ENCODE measurements around the gene ZNF710. TPM values are rescaled to one million over a fixed set of nuclear protein-coding genes. Genes with fewer than 3 reads are reported as not detected.
"Not testable (repeated sequence)": the region's sequence is repeated elsewhere in the genome, so short reads cannot be mapped to it uniquely, and the experiment has no call there.

The ZNF710 gene
- total RNA-seq, 4 donors from 2014 or later: 7.3 to 13.2 (median 11.4) TPM

GRCh38 chr15:89975482-89976245 lies 25.5 kb upstream of the ZNF710 start:
- no peak overlapping the region for H3K27ac ChIP-seq
- TF ChIP-seq EP300 (IDR thresholded peaks at IDR 0.05) (no peak), CTCF (IDR thresholded peaks at IDR 0.05) (no peak), POLR2A (IDR thresholded peaks at IDR 0.05) (no peak), POLR2AphosphoS5 (IDR thresholded peaks at IDR 0.05) (no peak)
- H3K36me3 ChIP-seq: no peaks in the 10 kb centered on the region
- 76 to 100% methylated on average over 2 to 7 of the region's 8 CpGs for WGBS, 2 donors (ENCODE audit: low coverage in 1 of 2)
- no peak overlapping the region for H3K4me3 ChIP-seq
- no peaks in the 10 kb centered on the region for H3K9me3 ChIP-seq
- no peaks in the 10 kb centered on the region for H3K4me1 ChIP-seq
- no peaks in the 10 kb centered on the region for H3K27me3 ChIP-seq
- peak; percentile 16 for ATAC-seq

- Histone ChIP-seq H3K27me3 (no peaks in the 10 kb centered on the region), H3K27ac (no peak overlapping the region), H3K9me3 (no peaks in the 10 kb centered on the region), H3K4me3 (no peak overlapping the region), H3K4me1 (no peaks in the 10 kb centered on the region), H3K36me3 (no peaks in the 10 kb centered on the region)
- WGBS, 2 donors (ENCODE audit: low coverage in 1 of 2): 81 to 90% methylated on average over 5 of the region's 5 CpGs
- no peak for ATAC-seq
- TF ChIP-seq CTCF (IDR thresholded peaks at IDR 0.05): no peak
- TF ChIP-seq POLR2AphosphoS5 (IDR thresholded peaks at IDR 0.05): no peak
- no peak for TF ChIP-seq EP300 (IDR thresholded peaks at IDR 0.05)
- no peak for TF ChIP-seq POLR2A (IDR thresholded peaks at IDR 0.05)
Measured at GRCh38 chr15:89976246-89976600, 24.9 kb upstream of the ZNF710 start.

GRCh38 chr15:89977836-89978235 lies 23.3 kb upstream of the ZNF710 start:
- not testable (repeated sequence) for H3K36me3 ChIP-seq, ATAC-seq, H3K4me1 ChIP-seq, H3K9me3 ChIP-seq, H3K27ac ChIP-seq, H3K4me3 ChIP-seq, H3K27me3 ChIP-seq
- WGBS, 2 donors (ENCODE audit: low coverage in 1 of 2): no CpG with 5 or more reads among the region's 31 CpGs

- Histone ChIP-seq H3K4me3 (no peak overlapping the region), H3K4me1 (no peaks in the 10 kb centered on the region), H3K27ac (no peak overlapping the region), H3K9me3 (peaks cover 0 to 8% (median 0%) of the 10 kb centered on the region in 3 donors), H3K27me3 (peaks cover 4% of the 10 kb centered on the region), H3K36me3 (no peaks in the 10 kb centered on the region)
- WGBS, 2 donors (ENCODE audit: low coverage in 1 of 2): 75 to 84% methylated on average over 2 to 4 of the region's 7 CpGs
- ATAC-seq: no peak
- no peak for TF ChIP-seq EP300 (IDR thresholded peaks at IDR 0.05)
- TF ChIP-seq POLR2A (IDR thresholded peaks at IDR 0.05): no peak
- TF ChIP-seq POLR2AphosphoS5 (IDR thresholded peaks at IDR 0.05): no peak
- no peak for TF ChIP-seq CTCF (IDR thresholded peaks at IDR 0.05)
Measured at GRCh38 chr15:89978914-89979313, 22.2 kb upstream of the ZNF710 start.

DNA sequence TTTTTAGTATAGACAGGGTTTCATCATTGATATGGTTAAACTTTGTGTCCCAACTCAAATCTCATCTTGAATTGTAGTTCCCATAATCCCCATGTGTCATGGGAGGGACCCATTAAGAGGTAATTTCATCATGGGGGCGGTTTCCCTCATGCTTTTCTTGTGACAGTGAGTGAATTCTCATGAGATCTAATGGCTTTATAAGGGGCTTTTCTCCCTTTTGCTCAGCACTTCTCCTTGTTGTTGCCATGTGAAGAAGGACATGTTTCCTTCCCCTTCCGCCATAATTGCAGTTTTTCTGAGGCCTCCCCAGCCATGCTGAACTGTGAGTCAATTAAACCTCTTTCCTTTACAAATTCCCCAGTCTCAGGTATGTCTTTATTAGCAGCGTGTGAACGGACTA lies 20.2 kb upstream of the ZNF710 start:
- no peak for ATAC-seq
- Histone ChIP-seq H3K4me3 (no peak overlapping the region), H3K36me3 (no peaks in the 10 kb centered on the region), H3K4me1 (no peaks in the 10 kb centered on the region), H3K9me3 (peaks cover 0 to 24% (median 0%) of the 10 kb centered on the region in 3 donors), H3K27me3 (peaks cover 23% of the 10 kb centered on the region), H3K27ac (no peak overlapping the region)
- 83% methylated on average over 4 of the region's 4 CpGs for WGBS, 2 donors (ENCODE audit: low coverage in 1 of 2)
- no peak for TF ChIP-seq CTCF (IDR thresholded peaks at IDR 0.05)
- no peak for TF ChIP-seq POLR2AphosphoS5 (IDR thresholded peaks at IDR 0.05)
- TF ChIP-seq POLR2A (IDR thresholded peaks at IDR 0.05): no peak
- TF ChIP-seq EP300 (IDR thresholded peaks at IDR 0.05): no peak
